ENCODE results near the gene DCLK1.

Gene DCLK1

GRCh38 chr13:35768073-35768472 lies 363.1 kb downstream of the DCLK1 start:
- H3K4me3 ChIP-seq (ENCODE audit: low read length, poor library complexity, severe bottlenecking) = no peak overlapping the region
- no peaks in the 10 kb centered on the region for H3K4me1 ChIP-seq (ENCODE audit: insufficient read depth, low read length, poor library complexity, severe bottlenecking)
- no peaks in the 10 kb centered on the region for H3K9me2 ChIP-seq (replicated peaks; ENCODE audit: low read depth, low read length)
- no peaks in the 10 kb centered on the region for H3F3A ChIP-seq (ENCODE audit: low read depth)
- TF ChIP-seq CTCF (conservative IDR thresholded peaks at IDR 0.05; ENCODE audit: low read length) (no peak), EZH2phosphoT487 (IDR thresholded peaks at IDR 0.05; ENCODE audit: borderline replicate concordance) (no peak)
- H3K79me2 ChIP-seq (ENCODE audit: insufficient read depth, low read length) = no peaks in the 10 kb centered on the region
- no peak overlapping the region for H3K9ac ChIP-seq (ENCODE audit: low read depth, low read length, poor library complexity, severe bottlenecking)
- H3K4me2 ChIP-seq (ENCODE audit: low read depth, low read length, poor library complexity, severe bottlenecking) = no peak overlapping the region
- no peaks in the 10 kb centered on the region for H3K9me3 ChIP-seq (ENCODE audit: insufficient read depth, low read depth, low read length)
- H3K36me3 ChIP-seq (ENCODE audit: insufficient read depth, low read length) = no peaks in the 10 kb centered on the region
- no peak overlapping the region for H2AFZ ChIP-seq (ENCODE audit: low read length)
- H3K27me3 ChIP-seq (ENCODE audit: insufficient read depth, low read length, poor library complexity, severe bottlenecking) = no peaks in the 10 kb centered on the region
- no peaks in the 10 kb centered on the region for H4K20me1 ChIP-seq (ENCODE audit: insufficient read depth, low read length, poor library complexity, severe bottlenecking)

GRCh38 chr13:35767256-35767976 lies 363.8 kb downstream of the DCLK1 start:
- H3K4me3 ChIP-seq (ENCODE audit: low read length, poor library complexity, severe bottlenecking) = no peak overlapping the region
- TF ChIP-seq EZH2phosphoT487 (IDR thresholded peaks at IDR 0.05; ENCODE audit: borderline replicate concordance) (no peak), CTCF (conservative IDR thresholded peaks at IDR 0.05; ENCODE audit: low read length) (no peak)
- H3K4me2 ChIP-seq (ENCODE audit: low read depth, low read length, poor library complexity, severe bottlenecking) = no peak overlapping the region
- no peaks in the 10 kb centered on the region for H3F3A ChIP-seq (ENCODE audit: low read depth)
- no peaks in the 10 kb centered on the region for H3K4me1 ChIP-seq (ENCODE audit: insufficient read depth, low read length, poor library complexity, severe bottlenecking)
- H3K9me2 ChIP-seq (replicated peaks; ENCODE audit: low read depth, low read length) = no peaks in the 10 kb centered on the region
- H3K9me3 ChIP-seq (ENCODE audit: insufficient read depth, low read depth, low read length) = no peaks in the 10 kb centered on the region
- H3K9ac ChIP-seq (ENCODE audit: low read depth, low read length, poor library complexity, severe bottlenecking) = no peak overlapping the region
- H3K36me3 ChIP-seq (ENCODE audit: insufficient read depth, low read length) = no peaks in the 10 kb centered on the region
- no peaks in the 10 kb centered on the region for H3K79me2 ChIP-seq (ENCODE audit: insufficient read depth, low read length)
- no peaks in the 10 kb centered on the region for H3K27me3 ChIP-seq (ENCODE audit: insufficient read depth, low read length, poor library complexity, severe bottlenecking)
- H4K20me1 ChIP-seq (ENCODE audit: insufficient read depth, low read length, poor library complexity, severe bottlenecking) = no peaks in the 10 kb centered on the region
- no peak overlapping the region for H2AFZ ChIP-seq (ENCODE audit: low read length)

GRCh38 chr13:35766663-35767062 lies 364.5 kb downstream of the DCLK1 start:
- H4K20me1 ChIP-seq (ENCODE audit: insufficient read depth, low read length, poor library complexity, severe bottlenecking) = no peaks in the 10 kb centered on the region
- no peaks in the 10 kb centered on the region for H3F3A ChIP-seq (ENCODE audit: low read depth)
- TF ChIP-seq EZH2phosphoT487 (IDR thresholded peaks at IDR 0.05; ENCODE audit: borderline replicate concordance) = no peak
- no peak for TF ChIP-seq CTCF (conservative IDR thresholded peaks at IDR 0.05; ENCODE audit: low read length)
- H3K4me2 ChIP-seq (ENCODE audit: low read depth, low read length, poor library complexity, severe bottlenecking) = no peak overlapping the region
- no peaks in the 10 kb centered on the region for H3K9me3 ChIP-seq (ENCODE audit: insufficient read depth, low read depth, low read length)
- no peak overlapping the region for H3K4me3 ChIP-seq (ENCODE audit: low read length, poor library complexity, severe bottlenecking)
- H3K9me2 ChIP-seq (replicated peaks; ENCODE audit: low read depth, low read length) = no peaks in the 10 kb centered on the region
- no peaks in the 10 kb centered on the region for H3K36me3 ChIP-seq (ENCODE audit: insufficient read depth, low read length)
- no peak overlapping the region for H2AFZ ChIP-seq (ENCODE audit: low read length)
- no peaks in the 10 kb centered on the region for H3K79me2 ChIP-seq (ENCODE audit: insufficient read depth, low read length)
- no peaks in the 10 kb centered on the region for H3K4me1 ChIP-seq (ENCODE audit: insufficient read depth, low read length, poor library complexity, severe bottlenecking)
- no peaks in the 10 kb centered on the region for H3K27me3 ChIP-seq (ENCODE audit: insufficient read depth, low read length, poor library complexity, severe bottlenecking)
- H3K9ac ChIP-seq (ENCODE audit: low read depth, low read length, poor library complexity, severe bottlenecking) = no peak overlapping the region

Data from Loucy (cell line).